GM12875 (cell line): Measurements from ENCODE around the gene DIO3.

Experiments
- H3K4me3 ChIP-seq: one replicate; pipeline ENCODE4 v1.5.1; 2011; ENCODE audit warnings: low read depth, low read length, control low read depth
- TF ChIP-seq, protein P1 (sequence below): IDR thresholded peaks from 2 replicates; pipeline ENCODE4 v1.5.1; 2011; ENCODE audit warnings: low read depth, mild to moderate bottlenecking, control low read depth, inconsistent platforms, low read length, moderate library complexity, borderline replicate concordance; ENCODE audit not compliant: insufficient read depth

The DIO3 gene

DNA sequence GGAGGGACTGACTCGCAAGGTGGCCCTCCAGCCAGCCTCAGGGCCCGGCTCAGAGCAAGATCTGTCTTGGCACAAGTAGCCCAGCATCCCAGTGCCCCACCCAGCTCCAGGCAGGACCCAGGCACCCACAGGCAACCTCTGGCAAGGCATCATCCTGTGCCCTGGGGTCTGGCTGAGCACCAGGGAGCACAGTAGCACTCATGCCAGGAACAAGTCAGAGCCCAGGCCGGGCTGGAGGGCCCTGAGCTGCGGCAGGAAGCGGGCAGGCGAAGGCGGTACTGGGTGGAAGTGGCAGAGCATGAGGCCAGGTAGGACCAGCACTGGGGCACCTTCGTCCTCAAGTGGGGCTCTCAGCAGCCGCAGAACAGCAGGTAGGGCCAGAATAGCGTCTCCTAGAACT, 5.2 kb upstream of the DIO3 start:
- TF ChIP-seq, protein P1, sequence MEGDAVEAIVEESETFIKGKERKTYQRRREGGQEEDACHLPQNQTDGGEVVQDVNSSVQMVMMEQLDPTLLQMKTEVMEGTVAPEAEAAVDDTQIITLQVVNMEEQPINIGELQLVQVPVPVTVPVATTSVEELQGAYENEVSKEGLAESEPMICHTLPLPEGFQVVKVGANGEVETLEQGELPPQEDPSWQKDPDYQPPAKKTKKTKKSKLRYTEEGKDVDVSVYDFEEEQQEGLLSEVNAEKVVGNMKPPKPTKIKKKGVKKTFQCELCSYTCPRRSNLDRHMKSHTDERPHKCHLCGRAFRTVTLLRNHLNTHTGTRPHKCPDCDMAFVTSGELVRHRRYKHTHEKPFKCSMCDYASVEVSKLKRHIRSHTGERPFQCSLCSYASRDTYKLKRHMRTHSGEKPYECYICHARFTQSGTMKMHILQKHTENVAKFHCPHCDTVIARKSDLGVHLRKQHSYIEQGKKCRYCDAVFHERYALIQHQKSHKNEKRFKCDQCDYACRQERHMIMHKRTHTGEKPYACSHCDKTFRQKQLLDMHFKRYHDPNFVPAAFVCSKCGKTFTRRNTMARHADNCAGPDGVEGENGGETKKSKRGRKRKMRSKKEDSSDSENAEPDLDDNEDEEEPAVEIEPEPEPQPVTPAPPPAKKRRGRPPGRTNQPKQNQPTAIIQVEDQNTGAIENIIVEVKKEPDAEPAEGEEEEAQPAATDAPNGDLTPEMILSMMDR: no peak
- H3K4me3 ChIP-seq: no peak overlapping the region

DNA sequence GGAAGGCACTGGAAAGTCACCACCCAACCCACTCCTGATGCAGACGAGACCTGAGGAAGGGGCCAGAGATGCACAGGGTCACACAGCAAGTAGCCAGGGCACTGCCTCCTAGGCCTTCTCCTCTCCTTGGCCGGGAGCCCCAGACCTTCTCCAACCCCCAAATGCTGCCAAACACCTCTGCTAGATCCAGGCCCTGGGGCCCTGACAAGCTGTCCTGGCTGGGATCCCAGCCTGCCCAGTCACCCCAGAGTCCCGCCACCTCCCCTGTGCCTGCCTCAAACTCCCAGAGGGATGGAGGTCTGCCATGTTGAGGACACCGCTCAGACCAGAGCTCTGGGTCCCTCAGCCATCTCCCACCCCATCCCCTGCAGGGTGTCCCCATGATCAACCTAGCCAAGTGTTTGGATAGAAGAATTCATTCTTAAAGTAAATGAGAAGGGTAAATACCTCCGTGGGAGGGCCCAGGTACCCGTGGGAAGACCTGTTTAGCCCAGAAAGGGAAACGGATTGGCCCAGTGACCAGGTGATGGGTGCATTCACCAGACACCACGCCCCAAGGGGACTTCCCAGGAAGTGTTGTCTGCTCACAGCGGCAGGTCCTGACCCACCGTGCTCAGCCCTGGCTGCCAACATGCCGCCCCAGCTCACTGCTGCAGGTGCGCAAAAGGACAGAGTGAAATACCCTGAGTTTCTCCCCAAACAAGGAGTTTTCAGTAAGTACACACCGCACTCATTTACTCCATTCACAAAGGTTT, 4.6 kb upstream of the DIO3 start:
- TF ChIP-seq, protein P1: no peak
- H3K4me3 ChIP-seq: no peak overlapping the region

DNA sequence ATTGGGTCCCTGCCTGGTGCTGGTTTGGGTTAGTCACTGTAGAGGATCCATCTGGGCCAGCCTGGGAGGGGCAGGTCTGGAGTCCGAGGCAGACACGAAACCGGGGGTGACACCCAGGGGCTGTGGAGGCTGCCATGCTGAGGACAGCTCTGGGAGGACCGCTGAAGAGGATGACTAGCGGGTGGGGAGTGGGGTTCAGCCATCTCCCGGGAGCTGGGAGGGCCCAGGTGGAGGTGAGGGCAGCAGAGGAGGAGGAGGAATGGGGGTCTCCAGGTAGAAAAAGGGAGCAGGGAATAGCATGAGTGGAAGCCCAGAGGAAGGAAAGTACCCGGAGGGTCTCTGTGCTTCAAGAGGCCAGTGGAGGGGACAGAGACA, 4.0 kb upstream of the DIO3 start:
- TF ChIP-seq, protein P1: no peak
- no peak overlapping the region for H3K4me3 ChIP-seq

- H3K4me3 ChIP-seq: no peak overlapping the region
- TF ChIP-seq, protein P1: no peak
These were observed 3.2 kb upstream of the DIO3 start for GRCh38 chr14:101557811-101558738.

DNA sequence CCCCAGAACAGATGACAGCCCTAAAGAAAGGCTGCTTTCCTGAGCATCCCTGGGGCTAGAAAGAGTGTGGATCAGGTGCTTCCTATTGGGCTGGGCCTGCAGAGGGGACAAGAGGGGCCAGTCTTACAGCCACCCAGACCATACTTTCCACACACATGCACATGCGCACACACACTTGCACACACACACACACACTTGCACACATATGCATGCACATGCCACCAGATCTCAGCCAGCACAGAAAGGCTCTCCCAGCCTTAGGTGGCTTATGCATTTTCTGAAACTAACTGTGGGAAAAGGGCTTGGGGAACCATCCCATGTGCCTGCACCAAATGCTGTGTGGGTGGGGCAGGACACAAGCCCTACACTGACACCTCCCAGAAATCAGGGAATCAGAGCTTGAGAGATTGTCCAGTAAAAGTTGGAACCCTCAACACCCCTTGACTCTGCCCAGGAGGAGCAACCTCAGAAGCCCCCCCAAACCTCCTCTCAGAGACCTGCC, 2.5 kb upstream of the DIO3 start:
- TF ChIP-seq, protein P1: no peak
- no peak overlapping the region for H3K4me3 ChIP-seq

GRCh38 chr14:101559250-101559623, 2.1 kb upstream of the DIO3 start:
- H3K4me3 ChIP-seq: no peak overlapping the region

More at GRCh38 chr14:101559250-101559623, 2.1 kb upstream of the DIO3 start:
- TF ChIP-seq, protein P1: no peak
